Glutamatergic neuron (in vitro differentiated cells): Measurements from ENCODE around the gene TNFRSF19. TPM values are rescaled to one million over a fixed set of nuclear protein-coding genes. Genes with fewer than 3 reads are reported as not detected.

Experiments
- DNase-seq: peaks from one replicate; pipeline ENCODE4 v3.0.0; 2022
- H3K27ac Mint-ChIP-seq: one replicate; pipeline ENCODE4 v1.8.0; 2020; ENCODE audit warnings: mild to moderate bottlenecking, mixed read lengths, inconsistent platforms; ENCODE audit not compliant: unreplicated experiment
- H3K27me3 Mint-ChIP-seq: one replicate; pipeline ENCODE4 v1.8.0; 2020; ENCODE audit warnings: mild to moderate bottlenecking, moderate library complexity, mixed read lengths, inconsistent platforms; ENCODE audit not compliant: unreplicated experiment
- H3K36me3 Mint-ChIP-seq: one replicate; pipeline ENCODE4 v1.8.0; 2020; ENCODE audit warnings: mild to moderate bottlenecking, mixed read lengths, inconsistent platforms; ENCODE audit not compliant: unreplicated experiment
- H3K4me1 Mint-ChIP-seq: one replicate; pipeline ENCODE4 v1.8.0; 2020; ENCODE audit warnings: mild to moderate bottlenecking, low read depth, mixed read lengths, inconsistent platforms; ENCODE audit not compliant: unreplicated experiment
- H3K4me3 Mint-ChIP-seq: one replicate; pipeline ENCODE4 v1.8.0; 2020; ENCODE audit warnings: mild to moderate bottlenecking, mixed read lengths, inconsistent platforms; ENCODE audit not compliant: unreplicated experiment
- H3K9me3 Mint-ChIP-seq: one replicate; pipeline ENCODE4 v1.8.0; 2020; ENCODE audit warnings: mild to moderate bottlenecking, moderate library complexity, mixed read lengths, inconsistent platforms; ENCODE audit not compliant: unreplicated experiment
- CTCF ChIP-seq: fragments of 200-600 bp; sonication (generic); IDR thresholded peaks from one replicate; pipeline ENCODE4 v1.5.0; 2021; ENCODE audit not compliant: partially characterized antibody, unreplicated experiment
- total RNA-seq: library from RNA; stranded (reverse); fragmentation: NEBNext Ultra II Directional; extraction: Animal tissue kit (Norgen Biotek cat#: 25700); gene quantifications from one replicate; pipeline ENCODE4 v1.2.1, GENCODE V29; 2021; ENCODE audit not compliant: unreplicated experiment

TNFRSF19 gene
- total RNA-seq, 1 donor from 2014 or later: 188 TPM

GRCh38 chr13:23600100-23600499 lies 29.9 kb downstream of the TNFRSF19 start:
- H3K9me3 Mint-ChIP-seq: peaks cover 16% of the 10 kb centered on the region
- H3K36me3 Mint-ChIP-seq: peaks cover 38% of the 10 kb centered on the region
- H3K27me3 Mint-ChIP-seq: peaks cover 5% of the 10 kb centered on the region
- peaks cover 9% of the 10 kb centered on the region for H3K4me1 Mint-ChIP-seq
- DNase-seq: no peak
- no peak overlapping the region for H3K27ac Mint-ChIP-seq
- H3K4me3 Mint-ChIP-seq: no peak overlapping the region
- no peak for TF ChIP-seq CTCF

GRCh38 chr13:23600534-23600933 lies 30.3 kb downstream of the TNFRSF19 start:
- DNase-seq: no peak
- Mint-ChIP-seq H3K36me3 (peaks cover 34% of the 10 kb centered on the region), H3K27ac (peak overlapping the region; percentile 20), H3K9me3 (peaks cover 12% of the 10 kb centered on the region), H3K4me3 (no peak overlapping the region), H3K27me3 (peaks cover 5% of the 10 kb centered on the region), H3K4me1 (peaks cover 9% of the 10 kb centered on the region)
- TF ChIP-seq CTCF: no peak

GRCh38 chr13:23605831-23606230 lies 35.6 kb downstream of the TNFRSF19 start:
- H3K36me3 Mint-ChIP-seq: peaks cover 17% of the 10 kb centered on the region
- peaks cover 11% of the 10 kb centered on the region for H3K9me3 Mint-ChIP-seq
- peak overlapping the region; percentile 21 for H3K27ac Mint-ChIP-seq
- no peak for DNase-seq
- TF ChIP-seq CTCF: no peak
- no peak overlapping the region for H3K4me3 Mint-ChIP-seq
- peaks cover 30% of the 10 kb centered on the region for H3K4me1 Mint-ChIP-seq
- H3K27me3 Mint-ChIP-seq: peaks cover 2% of the 10 kb centered on the region

GRCh38 chr13:23608138-23608537 lies 37.9 kb downstream of the TNFRSF19 start:
- Mint-ChIP-seq H3K27ac (peak overlapping the region; percentile 74), H3K4me3 (peak overlapping the region; percentile 31), H3K4me1 (peaks cover 42% of the 10 kb centered on the region), H3K36me3 (no peaks in the 10 kb centered on the region), H3K9me3 (peaks cover 11% of the 10 kb centered on the region), H3K27me3 (peaks cover 2% of the 10 kb centered on the region)
- no peak for DNase-seq
- TF ChIP-seq CTCF: no peak

DNA sequence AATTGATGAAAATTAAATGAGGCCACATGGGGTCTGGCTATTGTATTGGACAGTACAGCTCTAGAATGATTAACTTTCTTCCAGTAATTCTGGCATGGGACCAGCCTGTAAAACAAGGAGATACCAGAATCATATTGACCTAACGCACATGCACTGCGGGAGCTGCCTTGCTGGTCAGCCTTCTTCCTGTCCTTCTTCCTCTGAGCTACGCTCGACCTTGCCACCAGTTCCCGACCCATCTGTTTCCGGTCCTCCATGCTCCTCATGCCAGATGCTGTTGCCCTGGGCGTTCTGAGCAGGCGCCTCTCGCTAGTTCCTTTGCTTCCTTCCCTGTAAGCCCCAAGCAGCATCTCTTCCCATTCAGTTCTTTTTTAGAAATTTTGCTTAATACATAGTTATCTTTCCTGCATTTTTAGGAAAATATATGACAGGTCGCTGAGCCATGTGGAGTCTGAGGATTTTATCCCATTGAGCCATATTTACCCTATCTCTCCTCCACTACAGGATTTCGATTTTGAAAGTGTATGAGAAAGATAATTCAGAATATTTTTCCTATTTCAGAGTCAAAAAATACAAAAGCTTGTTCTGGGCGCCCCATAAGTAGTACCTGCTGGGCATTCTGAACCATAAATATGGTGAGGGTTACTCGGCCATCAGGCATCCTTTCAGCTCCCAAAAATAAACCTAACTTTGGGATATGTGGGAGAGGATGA lies 38.6 kb downstream of the TNFRSF19 start:
- peak overlapping the region; percentile 74 for H3K27ac Mint-ChIP-seq
- peak; percentile 74 for DNase-seq
- H3K9me3 Mint-ChIP-seq: peaks cover 15% of the 10 kb centered on the region
- peaks cover 2% of the 10 kb centered on the region for H3K27me3 Mint-ChIP-seq
- H3K4me3 Mint-ChIP-seq: peak overlapping the region; percentile 75
- peaks cover 47% of the 10 kb centered on the region for H3K4me1 Mint-ChIP-seq
- no peaks in the 10 kb centered on the region for H3K36me3 Mint-ChIP-seq
- TF ChIP-seq CTCF: no peak
